ENCODE results near the gene KAT6B. TPM values are rescaled to one million over a fixed set of nuclear protein-coding genes. Genes with fewer than 3 reads are reported as not detected.
"Not testable (repeated sequence)": the region's sequence is repeated elsewhere in the genome, so short reads cannot be mapped to it uniquely, and the experiment has no call there.

The KAT6B gene
- total RNA-seq, 1 donor from 2014 or later: 41.0 TPM

DNA sequence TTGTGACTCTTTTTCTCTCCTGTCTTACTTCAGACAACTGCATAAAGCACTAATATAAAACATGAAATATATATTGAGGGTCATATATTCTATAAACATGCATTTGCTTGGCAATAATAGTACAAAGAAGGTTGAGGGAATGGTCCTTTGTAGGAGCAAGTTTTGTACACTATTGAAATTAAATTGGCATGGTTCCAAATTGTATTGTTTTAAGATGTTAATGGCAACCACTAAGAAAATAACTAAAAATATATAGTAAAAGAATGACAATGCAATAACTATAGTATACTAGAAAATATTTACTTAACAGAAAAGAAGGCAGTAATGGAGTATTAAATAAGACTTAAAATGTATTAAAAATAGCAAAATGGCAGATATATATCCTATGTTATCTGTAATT is 33.7 kb upstream of the KAT6B start:
- H3K9me3 ChIP-seq (replicated peaks): no peaks in the 10 kb centered on the region
- H3K4me1 ChIP-seq: no peaks in the 10 kb centered on the region
- no peak overlapping the region for H3K27ac ChIP-seq (replicated peaks)
- H3K4me3 ChIP-seq: no peak overlapping the region
- no peaks in the 10 kb centered on the region for H3K27me3 ChIP-seq (ENCODE audit: low read depth)
- TF ChIP-seq, protein P1, sequence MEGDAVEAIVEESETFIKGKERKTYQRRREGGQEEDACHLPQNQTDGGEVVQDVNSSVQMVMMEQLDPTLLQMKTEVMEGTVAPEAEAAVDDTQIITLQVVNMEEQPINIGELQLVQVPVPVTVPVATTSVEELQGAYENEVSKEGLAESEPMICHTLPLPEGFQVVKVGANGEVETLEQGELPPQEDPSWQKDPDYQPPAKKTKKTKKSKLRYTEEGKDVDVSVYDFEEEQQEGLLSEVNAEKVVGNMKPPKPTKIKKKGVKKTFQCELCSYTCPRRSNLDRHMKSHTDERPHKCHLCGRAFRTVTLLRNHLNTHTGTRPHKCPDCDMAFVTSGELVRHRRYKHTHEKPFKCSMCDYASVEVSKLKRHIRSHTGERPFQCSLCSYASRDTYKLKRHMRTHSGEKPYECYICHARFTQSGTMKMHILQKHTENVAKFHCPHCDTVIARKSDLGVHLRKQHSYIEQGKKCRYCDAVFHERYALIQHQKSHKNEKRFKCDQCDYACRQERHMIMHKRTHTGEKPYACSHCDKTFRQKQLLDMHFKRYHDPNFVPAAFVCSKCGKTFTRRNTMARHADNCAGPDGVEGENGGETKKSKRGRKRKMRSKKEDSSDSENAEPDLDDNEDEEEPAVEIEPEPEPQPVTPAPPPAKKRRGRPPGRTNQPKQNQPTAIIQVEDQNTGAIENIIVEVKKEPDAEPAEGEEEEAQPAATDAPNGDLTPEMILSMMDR (IDR thresholded peaks at IDR 0.05; ENCODE audit: borderline replicate concordance): no peak
- intact Hi-C loops (cut with micrococcal nuclease): no loop called here
- no peak for DNase-seq
- H3K36me3 ChIP-seq: no peaks in the 10 kb centered on the region

DNA sequence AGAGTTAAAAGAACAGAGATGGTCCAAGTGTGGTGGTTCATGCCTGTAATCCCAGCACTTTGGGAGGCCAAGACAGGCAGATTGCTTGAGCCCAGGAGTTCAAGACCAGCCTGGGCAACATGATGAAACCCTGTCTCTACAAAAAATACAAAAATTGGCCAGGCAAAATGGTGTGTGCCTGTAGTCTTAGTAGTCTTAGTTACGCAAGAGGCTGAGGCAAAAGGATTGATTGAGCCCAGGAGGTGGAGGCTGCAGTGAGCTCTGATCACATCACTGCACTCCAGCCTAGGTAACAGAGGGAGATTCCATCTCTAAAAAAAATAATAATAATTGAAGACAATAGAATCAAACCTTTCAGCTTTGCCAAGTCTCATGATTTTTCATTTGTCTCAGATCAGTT is 33.2 kb upstream of the KAT6B start:
- H3K27me3 ChIP-seq (ENCODE audit: low read depth); H3K36me3 ChIP-seq; H3K4me1 ChIP-seq; H3K27ac ChIP-seq (replicated peaks); H3K4me3 ChIP-seq; DNase-seq; intact Hi-C loops (cut with micrococcal nuclease); H3K9me3 ChIP-seq (replicated peaks): not testable (repeated sequence)

DNA sequence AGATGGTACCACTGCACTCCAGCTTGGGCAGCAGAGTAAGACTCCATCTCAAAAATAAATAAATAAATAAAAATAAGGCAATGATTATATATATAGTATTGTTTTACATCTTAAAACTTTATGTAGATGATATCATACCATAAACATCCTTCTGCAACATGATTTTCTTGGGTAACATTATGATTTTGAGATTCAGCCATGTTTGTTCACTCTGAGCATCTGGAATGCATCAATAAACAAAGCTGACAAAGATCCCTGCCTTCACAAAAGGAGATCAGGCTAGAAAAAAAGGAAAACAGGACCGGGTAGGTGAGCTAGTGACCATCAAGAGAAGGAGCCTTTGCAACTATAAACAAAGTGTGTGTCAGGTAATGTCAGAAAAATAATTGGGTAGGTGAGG is 31.9 kb upstream of the KAT6B start:
- no peaks in the 10 kb centered on the region for H3K9me3 ChIP-seq (replicated peaks)
- no peak for DNase-seq
- no peaks in the 10 kb centered on the region for H3K4me1 ChIP-seq
- no peaks in the 10 kb centered on the region for H3K36me3 ChIP-seq
- no peaks in the 10 kb centered on the region for H3K27me3 ChIP-seq (ENCODE audit: low read depth)
- TF ChIP-seq, protein P1 (IDR thresholded peaks at IDR 0.05; ENCODE audit: borderline replicate concordance): no peak
- H3K27ac ChIP-seq (replicated peaks): no peak overlapping the region
- H3K4me3 ChIP-seq: no peak overlapping the region
- intact Hi-C loops (cut with micrococcal nuclease): no loop called here

DNA sequence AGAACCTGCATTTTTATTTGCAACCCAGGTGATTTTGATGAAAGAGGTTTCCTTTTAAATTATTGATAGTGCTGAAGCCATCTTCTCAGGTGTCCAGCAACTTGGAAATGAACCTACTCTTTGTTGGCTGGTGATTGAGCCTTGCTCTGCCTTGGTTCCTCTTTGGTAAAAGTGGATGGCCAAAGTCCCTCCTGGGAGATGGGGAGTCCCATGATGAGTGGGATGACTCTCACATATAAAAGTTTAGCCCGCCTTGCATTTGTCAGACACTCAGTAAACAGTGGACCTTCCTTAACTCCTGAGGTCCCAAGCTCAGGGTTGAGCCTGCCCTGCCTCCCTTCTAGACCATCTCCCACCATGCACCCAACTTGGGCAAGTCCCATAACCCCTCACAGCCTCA is 28.9 kb upstream of the KAT6B start:
- Histone ChIP-seq H3K9me3 (replicated peaks) (no peaks in the 10 kb centered on the region), H3K36me3 (no peaks in the 10 kb centered on the region), H3K4me3 (no peak overlapping the region), H3K4me1 (no peaks in the 10 kb centered on the region), H3K27ac (replicated peaks) (no peak overlapping the region), H3K27me3 (ENCODE audit: low read depth) (no peaks in the 10 kb centered on the region)
- intact Hi-C loops (cut with micrococcal nuclease): no loop called here
- no peak for DNase-seq
- TF ChIP-seq, protein P1 (IDR thresholded peaks at IDR 0.05; ENCODE audit: borderline replicate concordance): no peak

DNA sequence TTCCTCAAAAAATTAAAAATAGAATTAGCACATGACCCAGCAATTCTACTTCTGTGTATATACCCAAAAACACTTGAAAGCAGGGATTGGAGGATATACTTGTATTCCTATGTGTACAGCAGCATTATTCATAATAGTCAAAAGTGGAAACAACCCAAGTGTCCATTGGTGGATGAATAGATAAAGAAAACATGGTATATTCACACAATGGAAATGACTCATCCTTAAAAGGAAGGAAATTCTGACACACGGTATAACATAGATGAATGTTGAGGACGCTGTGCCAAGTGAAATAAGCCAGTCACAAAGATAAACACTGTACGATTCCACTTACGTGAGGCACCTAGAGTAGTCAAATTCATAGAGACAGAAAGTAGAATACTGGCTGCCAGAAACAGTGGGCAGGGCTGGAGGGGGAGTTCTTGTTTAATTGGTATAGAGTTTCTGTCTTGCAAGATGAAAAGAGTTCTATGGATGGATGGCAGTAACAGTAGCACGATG is 26.6 kb upstream of the KAT6B start:
- TF ChIP-seq, protein P1 (IDR thresholded peaks at IDR 0.05; ENCODE audit: borderline replicate concordance): no peak
- no peaks in the 10 kb centered on the region for H3K36me3 ChIP-seq
- intact Hi-C loops (cut with micrococcal nuclease): no loop called here

DNA sequence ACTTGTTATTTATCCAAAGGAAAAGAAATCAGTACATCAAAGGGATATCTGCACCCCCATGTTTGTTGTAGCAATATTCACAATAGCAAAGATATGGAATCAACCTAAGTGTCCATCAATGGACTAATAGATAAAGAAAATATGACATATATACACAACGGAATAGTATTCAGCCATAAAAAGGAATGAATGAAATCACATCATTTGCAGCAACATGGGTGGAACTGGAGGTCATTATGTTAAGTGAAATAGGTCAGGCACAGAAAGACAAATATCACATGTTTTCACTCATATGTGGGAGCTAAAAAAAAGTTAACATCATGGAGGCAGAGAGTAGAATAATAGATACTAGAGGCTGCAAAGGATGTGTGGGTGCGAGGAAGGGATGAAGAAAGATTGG is 25.0 kb upstream of the KAT6B start:
- intact Hi-C loops (cut with micrococcal nuclease): no loop called here
- Histone ChIP-seq H3K4me1 (no peaks in the 10 kb centered on the region), H3K36me3 (no peaks in the 10 kb centered on the region), H3K27ac (replicated peaks) (no peak overlapping the region), H3K9me3 (replicated peaks) (no peaks in the 10 kb centered on the region), H3K4me3 (no peak overlapping the region), H3K27me3 (ENCODE audit: low read depth) (no peaks in the 10 kb centered on the region)
- TF ChIP-seq, protein P1 (IDR thresholded peaks at IDR 0.05; ENCODE audit: borderline replicate concordance): no peak
- no peak for DNase-seq

More for the DNA sequence above, 26.6 kb upstream of the KAT6B start:
- Histone ChIP-seq H3K4me3 (no peak overlapping the region), H3K27ac (replicated peaks) (no peak overlapping the region), H3K27me3 (ENCODE audit: low read depth) (no peaks in the 10 kb centered on the region), H3K4me1 (no peaks in the 10 kb centered on the region), H3K9me3 (replicated peaks) (no peaks in the 10 kb centered on the region)
- DNase-seq: no peak
